Tibial nerve (tissue), 4 donors: ENCODE results near the gene NBL1.

ENCODE experiments used
- CTCF ChIP-seq, 5 experiments: fragments of 200-600 bp in 3 of 5; fragments of 450-650 bp in 2 of 5; sonication (generic) in 3 of 5; IDR thresholded peaks; one replicate each; pipeline ENCODE4 v1.5.1; 2016 to 2019; ENCODE audit warnings: antibody characterized with exemption in 5 of 5, mild to moderate bottlenecking in 3 of 5, moderate library complexity in 2 of 5
- EP300 ChIP-seq, 2 donors: sonication (generic); formaldehyde crosslinking; IDR thresholded peaks; one replicate each; pipeline ENCODE4 v1.6.1; 2017; ENCODE audit warnings: antibody characterized with exemption in 2 of 2, mild to moderate bottlenecking in 1 of 2
- POLR2A ChIP-seq, 2 donors: fragments of 450-650 bp; IDR thresholded peaks; one replicate each; pipeline ENCODE4 v1.6.1; 2017; ENCODE audit warnings: antibody characterized with exemption in 2 of 2, mild to moderate bottlenecking in 2 of 2, moderate library complexity in 2 of 2

- TF ChIP-seq CTCF (IDR thresholded peaks at IDR 0.05) (no peak), POLR2A (IDR thresholded peaks at IDR 0.05) (no peak), EP300 (IDR thresholded peaks at IDR 0.05) (no peak)
These were observed 59.2 kb downstream of the NBL1 start for GRCh38 chr1:19703280-19703679.
